Ascending aorta (tissue), 2 donors: ENCODE data around the gene PRSS27. TPM values are rescaled to one million over a fixed set of nuclear protein-coding genes. Genes with fewer than 3 reads are reported as not detected.

Source experiments
- DNase-seq, 2 donors: peaks; one replicate each; pipeline ENCODE4 v3.0.0-alpha.2; 2019; ENCODE audit warnings: low spot score in 2 of 2
- H3K27ac ChIP-seq, 2 donors: fragments of 200-600 bp; sonication (generic); one replicate each; pipeline ENCODE4 v1.5.1; 2016 to 2017; ENCODE audit warnings: mild to moderate bottlenecking in 1 of 2
- H3K27me3 ChIP-seq: fragments of 200-600 bp; sonication (generic); one replicate; pipeline ENCODE4 v1.5.1; 2017
- H3K36me3 ChIP-seq, 2 donors: fragments of 200-600 bp; sonication (generic); one replicate each; pipeline ENCODE4 v1.5.1; 2016
- H3K4me1 ChIP-seq, 2 donors: fragments of 200-600 bp; sonication (generic); one replicate each; pipeline ENCODE4 v1.5.1; 2016 to 2017; ENCODE audit warnings: mild to moderate bottlenecking in 1 of 2
- H3K4me3 ChIP-seq, 2 donors: fragments of 200-600 bp; sonication (generic); one replicate each; pipeline ENCODE4 v1.5.1; 2016 to 2017; ENCODE audit warnings: mild to moderate bottlenecking in 1 of 2
- H3K9me3 ChIP-seq, 2 donors: fragments of 200-600 bp; sonication (generic); one replicate each; pipeline ENCODE4 v1.5.1; 2016
- CTCF ChIP-seq, 3 experiments: fragments of 200-600 bp in 2 of 3; fragments of 450-650 bp in 1 of 3; sonication (generic) in 2 of 3; IDR thresholded peaks; one replicate each; pipeline ENCODE4 v1.5.1; 2016 to 2019; ENCODE audit warnings: antibody characterized with exemption in 3 of 3, mild to moderate bottlenecking in 1 of 3, moderate library complexity in 1 of 3
- intact Hi-C: fragments of 100-400 bp; cut with DNase I; formaldehyde crosslinking; loops from one replicate; pipeline ENCODE4 v1.15.1; 2023
- total RNA-seq: library from RNA; depleted of rRNA; stranded (reverse); fragments of >200 nt; gene quantifications from one replicate; pipeline ENCODE4 v1.1.0, GENCODE V29; 2016

PRSS27 gene
- total RNA-seq, 1 donor from 2014 or later = not detected

GRCh38 chr16:2749936-2750335, 29.9 kb upstream of the PRSS27 start:
- Histone ChIP-seq H3K36me3 (no peaks in the 10 kb centered on the region), H3K27ac (no peak overlapping the region), H3K9me3 (no peaks in the 10 kb centered on the region), H3K27me3 (no peaks in the 10 kb centered on the region), H3K4me1 (peaks cover 9 to 15% of the 10 kb centered on the region in 2 donors), H3K4me3 (no peak overlapping the region)
- no peak for TF ChIP-seq CTCF (IDR thresholded peaks at IDR 0.05)
- no peak for DNase-seq
- intact Hi-C loops = loop anchor here (5.0 to 10.0 kb wide), 2 partner anchors 157 to 325 kb away; partner anchors contain the start of gene CCNF

DNA sequence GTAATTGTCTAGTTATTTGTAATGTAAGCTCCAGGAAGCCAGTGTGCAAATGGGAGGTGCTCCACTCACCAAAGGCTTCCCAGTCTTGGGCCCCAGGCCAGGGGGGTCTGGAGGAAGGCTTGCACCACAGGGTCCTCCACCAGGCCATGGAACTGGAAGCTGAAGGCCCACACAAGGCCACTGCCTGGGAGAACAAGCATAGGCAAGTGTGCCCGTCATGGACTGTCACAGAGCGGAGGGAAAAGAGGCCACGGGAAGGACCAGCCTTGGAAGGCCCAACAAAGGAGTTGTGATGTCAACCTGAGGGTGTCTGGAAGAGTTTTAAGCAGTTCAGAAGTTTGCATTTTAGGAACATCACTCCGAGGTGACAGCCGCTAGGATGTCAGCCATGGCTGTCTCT, 29.5 kb upstream of the PRSS27 start:
- Histone ChIP-seq H3K4me3 (no peak overlapping the region), H3K27ac (no peak overlapping the region), H3K27me3 (no peaks in the 10 kb centered on the region), H3K4me1 (peaks cover 5 to 11% of the 10 kb centered on the region in 2 donors), H3K36me3 (no peaks in the 10 kb centered on the region), H3K9me3 (no peaks in the 10 kb centered on the region)
- no peak for DNase-seq
- intact Hi-C loops = no loop called here
- TF ChIP-seq CTCF (IDR thresholded peaks at IDR 0.05) = no peak

- Histone ChIP-seq H3K27ac (no peak overlapping the region), H3K9me3 (no peaks in the 10 kb centered on the region), H3K4me1 (peaks cover 3 to 5% of the 10 kb centered on the region in 2 donors), H3K4me3 (no peak overlapping the region), H3K36me3 (no peaks in the 10 kb centered on the region), H3K27me3 (no peaks in the 10 kb centered on the region)
- no peak for TF ChIP-seq CTCF (IDR thresholded peaks at IDR 0.05)
- DNase-seq = no peak
- intact Hi-C loops = no loop called here
These were observed 28.9 kb upstream of the PRSS27 start for GRCh38 chr16:2748757-2749455.

GRCh38 chr16:2745961-2746360, 25.9 kb upstream of the PRSS27 start:
- Histone ChIP-seq H3K27me3 (no peaks in the 10 kb centered on the region), H3K36me3 (no peaks in the 10 kb centered on the region), H3K27ac (no peak overlapping the region), H3K4me1 (no peaks in the 10 kb centered on the region), H3K9me3 (no peaks in the 10 kb centered on the region), H3K4me3 (no peak overlapping the region)
- no peak for TF ChIP-seq CTCF (IDR thresholded peaks at IDR 0.05)
- intact Hi-C loops = no loop called here
- DNase-seq = no peak

DNA sequence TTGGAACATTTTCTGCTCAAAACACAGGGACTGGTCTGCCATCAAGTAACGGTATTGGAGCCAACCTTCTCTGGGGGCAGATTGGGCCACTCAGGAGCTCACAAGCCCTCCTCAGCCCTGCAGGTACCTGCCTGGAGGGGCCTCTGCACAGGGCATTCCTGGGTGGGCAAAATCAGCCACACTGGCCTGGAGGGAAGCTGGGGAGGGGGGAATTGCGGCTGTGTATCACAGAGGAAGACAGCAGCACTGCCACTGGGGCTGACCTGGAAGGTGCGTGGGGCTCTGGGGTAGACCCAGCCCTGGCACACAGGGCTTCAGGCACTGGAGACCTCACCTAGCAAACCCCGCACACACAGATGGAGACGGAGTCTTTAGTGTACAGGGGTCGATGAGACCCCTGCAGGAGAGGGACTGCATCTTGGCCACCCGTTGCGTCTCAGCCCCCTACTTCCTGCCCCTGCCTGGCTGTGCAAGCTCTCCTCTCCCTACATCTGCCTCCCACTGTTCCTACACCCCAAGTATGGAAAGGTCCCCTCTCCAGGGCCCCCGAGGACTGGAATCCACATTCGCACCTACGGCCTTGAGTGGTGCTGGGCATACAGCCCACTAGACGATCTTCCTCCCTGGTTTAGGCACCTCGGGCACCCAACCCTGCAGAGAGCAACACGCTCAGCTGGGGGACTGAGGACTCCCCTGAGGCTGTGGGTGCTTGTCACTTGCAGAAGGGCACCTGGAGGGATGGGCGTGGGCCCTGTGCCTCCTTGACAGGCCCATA, 25.3 kb upstream of the PRSS27 start:
- no peak for TF ChIP-seq CTCF (IDR thresholded peaks at IDR 0.05)
- no peak for DNase-seq
- H3K4me3 ChIP-seq = no peak overlapping the region
- H3K27me3 ChIP-seq = no peaks in the 10 kb centered on the region
- H3K9me3 ChIP-seq = no peaks in the 10 kb centered on the region
- H3K4me1 ChIP-seq = no peaks in the 10 kb centered on the region
- no peak overlapping the region for H3K27ac ChIP-seq
- no peaks in the 10 kb centered on the region for H3K36me3 ChIP-seq
- intact Hi-C loops = no loop called here
